ENCODE measurements around the gene TCF15.

GRCh38 chr20:617934-618690 is 8.0 kb upstream of the TCF15 start:
- no peak for TF ChIP-seq CTCF (IDR thresholded peaks at IDR 0.05; ENCODE audit: low read depth, low read length)
- no peak for TF ChIP-seq EZH2phosphoT487 (IDR thresholded peaks at IDR 0.05; ENCODE audit: low read depth)

Data from OCI-LY3 (cell line).